ENCODE measurements around the gene FBXO24. TPM values are rescaled to one million over a fixed set of nuclear protein-coding genes. Genes with fewer than 3 reads are reported as not detected.
A peak's percentile ranks its signal among the peaks of the same experiment; 100 is the strongest.

The FBXO24 gene
- total and polyA plus RNA-seq, 9 of the 15 experiments (the other 6 are each of a cell fraction or from before 2014, with no cell fraction given), result 0.17 to 0.95 (median 0.50) TPM

GRCh38 chr7:100574362-100575205 is 11.5 kb upstream of the FBXO24 start (continued):
- TF ChIP-seq HOMEZ (CRISPR knock-in tag; IDR thresholded peaks at IDR 0.05), result no peak
- TF ChIP-seq RBM22 (IDR thresholded peaks at IDR 0.05; ENCODE audit: low read depth, low read length, poor library complexity, severe bottlenecking), result peak; percentile 69
- TF ChIP-seq ARID3B (CRISPR knock-in tag; IDR thresholded peaks at IDR 0.05; ENCODE audit: borderline replicate concordance), result no peak
- TF ChIP-seq IFI16 (CRISPR knock-in tag; IDR thresholded peaks at IDR 0.05), result no peak
- TF ChIP-seq SMAD4 (CRISPR knock-in tag; conservative IDR thresholded peaks at IDR 0.05), result no peak
- peak; percentile 12 for TF ChIP-seq RBFOX2 (IDR thresholded peaks at IDR 0.05; ENCODE audit: low read depth, low read length)
- TF ChIP-seq GATAD2A (IDR thresholded peaks at IDR 0.05), result no peak
- no peak for TF ChIP-seq ETV1 (tag; conservative IDR thresholded peaks at IDR 0.05; ENCODE audit: low read depth)
- no peak for TF ChIP-seq NELFE (IDR thresholded peaks at IDR 0.05; ENCODE audit: insufficient read depth, insufficient read length)
- TF ChIP-seq HOXB6 (CRISPR knock-in tag; IDR thresholded peaks at IDR 0.05; ENCODE audit: borderline replicate concordance), result no peak
- TF ChIP-seq ARNT (IDR thresholded peaks at IDR 0.05), result no peak
- TF ChIP-seq ZNF75A (CRISPR knock-in tag; IDR thresholded peaks at IDR 0.05), result no peak
- no peak for TF ChIP-seq ZNF740 (CRISPR knock-in tag; IDR thresholded peaks at IDR 0.05)
- 0 out of 4 replicates have a peak, but pooled peaks of 1 of the 2 experiments have one; percentile 25 for TF ChIP-seq ZNF740 (tag; IDR thresholded peaks at IDR 0.05)
- TF ChIP-seq ASH1L (IDR thresholded peaks at IDR 0.05; ENCODE audit: borderline replicate concordance, low read depth, partially characterized antibody), result no peak
- no peak for TF ChIP-seq GTF2A2 (tag; IDR thresholded peaks at IDR 0.05)
- no peak for TF ChIP-seq RNF2 (IDR thresholded peaks at IDR 0.05)
- peak; percentile 71 for TF ChIP-seq POLR2G (IDR thresholded peaks at IDR 0.05; ENCODE audit: low read depth, low read length)
- TF ChIP-seq SLC30A9 (CRISPR knock-in tag; IDR thresholded peaks at IDR 0.05), result no peak
- TF ChIP-seq MLX (CRISPR knock-in tag; conservative IDR thresholded peaks at IDR 0.05), result no peak
